HG02852 (cell line): ENCODE results near the gene KHK.
"Not testable (repeated sequence)": the region's sequence is repeated elsewhere in the genome, so short reads cannot be mapped to it uniquely, and the experiment has no call there.

Experiments used
- ATAC-seq: cut with Tn5 transposase; IDR thresholded peaks from one replicate; pipeline ENCODE4 v1.9.1; 2021; ENCODE audit warnings: mild to moderate bottlenecking, moderate library complexity; ENCODE audit not compliant: unreplicated experiment

KHK gene

DNA sequence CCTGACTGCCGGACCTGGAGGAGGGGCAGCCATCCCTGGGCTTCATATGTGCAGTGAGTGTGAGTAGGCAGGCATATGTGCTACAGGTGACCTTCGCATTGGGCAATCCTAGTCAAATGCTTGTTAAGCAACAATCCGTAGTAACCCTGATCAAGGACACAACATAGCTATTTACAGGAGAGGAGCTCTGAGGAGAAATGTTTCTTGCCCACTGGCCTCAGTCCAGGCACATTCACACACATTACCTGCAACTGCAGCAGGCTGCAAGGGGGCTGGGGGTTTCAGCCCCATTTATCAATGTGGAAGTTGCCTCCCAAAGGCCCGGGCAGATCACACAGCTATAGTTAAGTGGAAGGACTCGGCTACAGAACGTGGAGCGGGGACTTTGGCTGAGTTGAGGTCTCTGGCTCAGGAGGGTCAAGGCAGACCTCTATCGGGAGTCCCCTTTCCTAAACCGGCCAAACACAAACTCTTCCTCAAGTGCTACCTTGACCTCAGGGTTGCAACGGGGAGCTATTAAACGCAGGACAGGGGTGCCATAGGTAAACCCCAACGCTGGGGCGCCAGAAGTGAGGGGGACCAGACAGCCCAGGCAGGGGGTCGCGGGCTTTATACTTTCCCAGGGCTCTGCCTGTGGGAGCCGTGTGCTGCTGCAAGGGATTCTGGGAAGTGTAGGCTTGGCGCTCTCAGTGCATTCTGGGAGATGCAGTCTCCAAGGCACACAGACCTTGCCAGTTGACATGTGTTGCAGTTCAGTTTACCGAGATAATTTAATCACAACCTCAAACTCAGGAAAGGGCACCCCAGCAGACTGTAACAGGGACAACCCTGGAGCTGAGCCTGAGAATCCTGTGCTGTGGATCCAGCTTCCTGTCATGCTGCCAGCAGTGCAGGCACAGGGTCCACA, 9.4 kb downstream of the KHK start:
- ATAC-seq = no peak

DNA sequence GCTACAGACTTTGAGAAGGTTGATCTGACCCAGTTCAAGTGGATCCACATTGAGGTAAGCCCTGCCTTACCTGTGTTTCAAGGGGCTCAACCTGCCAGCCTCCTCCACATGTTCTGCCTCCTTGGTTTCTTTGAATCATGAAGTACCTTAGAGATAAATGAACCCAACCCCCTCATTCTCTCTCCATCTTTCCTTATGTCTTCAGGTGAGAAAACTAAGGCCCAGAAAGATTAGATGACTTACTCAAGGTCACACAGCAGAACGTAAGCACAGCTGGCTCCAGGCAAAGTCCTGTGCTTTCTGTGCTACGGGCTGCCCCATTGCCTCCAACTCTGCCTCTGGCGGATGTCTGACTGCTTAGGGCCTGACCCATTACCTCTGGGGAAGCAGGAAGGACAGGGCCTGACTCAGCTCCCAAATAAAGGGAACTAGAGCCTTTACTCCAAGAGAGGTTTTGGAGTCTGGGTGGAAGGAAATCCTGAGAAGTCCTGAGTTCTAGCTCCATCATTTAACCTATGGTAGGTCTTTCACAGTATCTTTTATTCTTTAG, 10.3 kb downstream of the KHK start:
- ATAC-seq = no peak

DNA sequence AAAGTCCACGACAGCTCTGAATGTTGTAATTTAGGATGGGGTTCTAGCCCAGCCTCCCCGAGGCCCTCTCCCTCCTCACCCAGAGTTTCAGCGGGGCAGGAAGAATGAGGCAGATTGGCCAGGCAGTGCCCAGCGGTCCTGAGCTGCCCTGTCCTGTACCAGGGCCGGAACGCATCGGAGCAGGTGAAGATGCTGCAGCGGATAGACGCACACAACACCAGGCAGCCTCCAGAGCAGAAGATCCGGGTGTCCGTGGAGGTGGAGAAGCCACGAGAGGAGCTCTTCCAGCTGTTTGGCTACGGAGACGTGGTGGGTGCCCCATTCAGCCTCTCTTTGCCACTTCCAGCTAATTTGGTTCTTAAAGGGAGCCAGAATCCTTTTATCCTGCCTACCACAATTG, 10.8 kb downstream of the KHK start:
- ATAC-seq = no peak

DNA sequence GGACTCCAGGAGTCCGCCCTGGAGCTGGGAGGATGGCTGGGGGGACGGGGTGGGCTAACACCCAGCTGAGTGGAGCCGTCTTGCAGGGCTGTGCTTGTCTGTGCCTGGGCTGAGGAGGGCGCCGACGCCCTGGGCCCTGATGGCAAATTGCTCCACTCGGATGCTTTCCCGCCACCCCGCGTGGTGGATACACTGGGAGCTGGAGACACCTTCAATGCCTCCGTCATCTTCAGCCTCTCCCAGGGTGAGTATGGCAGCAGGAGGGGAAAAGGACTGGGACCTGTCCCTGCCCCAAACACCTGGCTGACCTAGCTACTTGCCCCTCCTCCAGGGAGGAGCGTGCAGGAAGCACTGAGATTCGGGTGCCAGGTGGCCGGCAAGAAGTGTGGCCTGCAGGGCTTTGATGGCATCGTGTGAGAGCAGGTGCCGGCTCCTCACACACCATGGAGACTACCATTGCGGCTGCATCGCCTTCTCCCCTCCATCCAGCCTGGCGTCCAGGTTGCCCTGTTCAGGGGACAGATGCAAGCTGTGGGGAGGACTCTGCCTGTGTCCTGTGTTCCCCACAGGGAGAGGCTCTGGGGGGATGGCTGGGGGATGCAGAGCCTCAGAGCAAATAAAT, 12.9 kb downstream of the KHK start:
- no peak for ATAC-seq

DNA sequence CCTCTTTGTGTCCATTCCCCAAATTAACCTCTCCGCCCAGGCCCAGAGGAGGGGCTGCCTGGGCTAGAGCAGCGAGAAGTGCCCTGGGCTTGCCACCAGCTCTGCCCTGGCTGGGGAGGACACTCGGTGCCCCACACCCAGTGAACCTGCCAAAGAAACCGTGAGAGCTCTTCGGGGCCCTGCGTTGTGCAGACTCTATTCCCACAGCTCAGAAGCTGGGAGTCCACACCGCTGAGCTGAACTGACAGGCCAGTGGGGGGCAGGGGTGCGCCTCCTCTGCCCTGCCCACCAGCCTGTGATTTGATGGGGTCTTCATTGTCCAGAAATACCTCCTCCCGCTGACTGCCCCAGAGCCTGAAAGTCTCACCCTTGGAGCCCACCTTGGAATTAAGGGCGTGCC, 13.5 kb downstream of the KHK start:
- no peak for ATAC-seq

DNA sequence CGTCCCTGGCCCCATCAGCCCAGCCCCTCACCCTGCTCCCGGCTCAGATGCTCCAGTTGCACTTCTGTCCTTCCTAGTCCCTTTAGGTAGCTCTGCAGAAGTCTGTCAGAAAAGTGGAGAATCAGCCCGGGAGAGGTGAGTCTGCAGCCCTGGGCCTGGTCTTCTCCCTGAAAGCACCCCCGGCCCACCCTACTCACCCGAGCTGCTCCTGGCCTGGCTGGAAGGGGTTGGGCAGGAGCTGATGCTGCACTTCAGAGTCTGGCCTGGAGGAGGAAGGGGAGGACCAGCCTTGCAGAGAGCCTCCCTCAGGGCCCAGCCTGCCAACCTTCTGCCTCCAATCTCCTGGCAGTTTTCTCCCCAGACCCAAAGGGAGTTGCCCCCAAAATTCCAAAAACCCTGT, 15.8 kb downstream of the KHK start:
- no peak for ATAC-seq

DNA sequence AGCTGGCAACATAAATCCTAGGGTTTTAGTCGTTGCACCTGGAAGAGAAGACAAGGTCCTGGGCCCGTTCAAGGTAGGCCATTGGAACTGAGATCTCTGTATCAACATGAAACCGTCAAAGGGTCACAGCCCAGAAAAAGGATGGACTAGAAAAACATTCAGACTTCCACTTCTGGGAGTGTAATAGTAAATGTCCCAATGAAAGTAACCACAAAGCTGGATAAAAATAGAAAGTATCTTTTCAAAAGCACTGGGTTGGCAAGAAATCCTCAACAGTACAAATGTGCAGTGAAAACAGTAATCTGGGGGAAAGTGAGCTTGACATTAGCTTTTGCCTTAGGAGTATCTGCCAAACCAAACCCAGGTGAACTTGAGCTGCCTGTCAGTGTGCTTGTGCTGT, 19.4 kb downstream of the KHK start:
- ATAC-seq = no peak

DNA sequence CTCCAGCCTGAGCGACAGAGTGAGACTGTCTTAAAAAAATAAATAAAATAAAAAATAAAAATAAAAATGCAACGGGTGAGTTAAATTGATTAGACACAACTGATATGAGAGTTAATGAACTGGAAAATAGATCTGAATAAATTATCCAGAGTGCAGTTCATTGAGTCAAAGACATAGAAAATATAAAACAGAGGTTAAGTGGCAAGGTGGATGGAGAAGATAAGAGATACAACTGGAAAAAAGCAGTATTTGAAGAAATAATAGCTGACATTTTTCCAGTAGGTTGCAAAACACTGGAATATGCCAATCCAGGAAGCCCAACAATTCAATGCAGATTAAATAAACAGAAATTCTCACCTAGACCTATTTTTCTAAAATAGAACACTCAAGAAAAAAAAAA, 21.6 kb downstream of the KHK start:
- no peak for ATAC-seq

DNA sequence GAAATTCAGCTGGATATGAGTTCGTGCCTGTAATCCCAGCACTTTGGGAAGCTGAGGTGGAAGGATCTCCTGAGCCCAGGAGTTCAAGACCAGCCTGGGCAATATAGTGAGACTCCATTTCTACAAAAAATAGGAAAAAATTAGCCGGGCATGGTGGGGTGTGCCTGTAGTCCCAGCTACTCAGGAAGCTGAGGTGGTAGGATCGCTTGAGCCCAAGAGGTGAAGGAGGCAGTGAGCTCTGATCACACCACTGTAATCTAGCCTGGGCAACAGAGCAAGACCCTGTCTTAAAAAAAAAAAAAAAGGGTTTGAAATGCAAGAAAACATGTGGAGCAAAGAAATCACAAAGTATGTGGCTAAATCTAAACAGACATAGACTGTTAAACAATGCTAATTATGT, 22.5 kb downstream of the KHK start:
- ATAC-seq = no peak

DNA sequence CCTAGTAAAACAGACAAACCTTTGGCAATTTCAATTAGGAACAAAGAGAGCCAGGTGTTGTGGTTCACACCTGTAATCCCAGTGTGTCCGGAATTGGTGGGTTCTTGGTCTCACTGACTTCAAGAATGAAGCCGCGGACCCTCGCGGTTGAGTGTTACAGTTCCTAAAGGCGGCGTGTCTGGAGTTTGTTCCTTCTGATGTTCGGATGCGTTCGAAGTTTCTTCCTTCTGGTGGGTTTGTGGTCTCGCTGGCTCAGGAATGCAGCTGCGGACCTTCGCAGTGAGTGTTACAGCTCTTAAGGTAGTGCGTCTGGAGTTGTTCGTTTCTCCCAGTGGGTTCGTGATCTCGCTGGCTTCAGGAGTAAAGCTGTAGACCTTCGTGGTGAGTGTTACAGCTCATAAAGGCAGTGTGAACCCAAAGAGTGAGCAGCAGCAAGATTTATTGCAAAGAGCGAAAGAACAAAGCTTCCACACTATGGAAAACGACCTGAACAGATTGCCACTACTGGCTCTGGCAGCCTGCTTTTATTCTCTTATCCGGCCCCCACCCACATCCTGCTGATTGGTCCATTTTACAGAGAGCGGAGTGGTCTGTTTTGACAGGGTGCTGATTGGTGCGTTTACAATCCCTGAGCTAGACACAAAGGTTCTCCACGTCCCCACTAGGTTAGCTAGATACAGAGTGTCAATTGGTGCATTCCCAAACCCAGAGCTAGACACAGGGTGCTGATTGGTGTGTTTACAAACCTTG, 24.2 kb downstream of the KHK start:
- ATAC-seq = not testable (repeated sequence)

DNA sequence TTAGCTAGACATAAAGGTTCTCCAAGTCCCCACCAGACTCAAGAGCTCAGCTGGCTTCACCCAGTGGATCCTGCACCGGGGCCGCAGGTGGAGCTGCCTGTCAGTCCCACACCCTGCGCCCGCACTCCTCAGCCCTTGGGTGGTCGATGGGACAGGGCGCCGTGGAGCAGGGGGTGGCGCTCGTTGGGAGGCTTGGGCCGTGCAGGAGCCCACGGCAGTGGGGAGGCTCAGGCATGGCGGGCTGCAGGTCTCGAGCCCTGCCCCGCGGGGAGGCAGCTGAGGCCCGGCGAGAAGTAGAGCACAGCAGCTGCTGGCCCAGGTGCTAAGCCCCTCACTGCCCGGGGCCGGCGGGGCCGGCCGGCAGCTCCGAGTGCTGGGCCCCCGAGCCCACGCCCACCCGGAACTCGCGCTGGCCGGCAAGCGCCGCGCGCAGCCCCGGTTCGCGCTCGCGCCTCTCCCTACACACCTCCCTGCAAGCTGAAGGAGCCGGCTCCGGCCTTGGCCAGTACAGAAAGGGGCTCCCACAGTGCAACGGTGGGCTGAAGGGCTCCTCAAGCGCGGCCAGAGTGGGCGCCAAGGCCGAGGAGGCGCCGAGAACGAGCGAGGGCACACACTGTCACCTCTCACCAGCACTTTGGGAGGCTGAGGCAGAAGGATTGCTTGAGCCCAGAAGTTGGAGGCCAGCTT, 25.0 kb downstream of the KHK start:
- not testable (repeated sequence) for ATAC-seq

DNA sequence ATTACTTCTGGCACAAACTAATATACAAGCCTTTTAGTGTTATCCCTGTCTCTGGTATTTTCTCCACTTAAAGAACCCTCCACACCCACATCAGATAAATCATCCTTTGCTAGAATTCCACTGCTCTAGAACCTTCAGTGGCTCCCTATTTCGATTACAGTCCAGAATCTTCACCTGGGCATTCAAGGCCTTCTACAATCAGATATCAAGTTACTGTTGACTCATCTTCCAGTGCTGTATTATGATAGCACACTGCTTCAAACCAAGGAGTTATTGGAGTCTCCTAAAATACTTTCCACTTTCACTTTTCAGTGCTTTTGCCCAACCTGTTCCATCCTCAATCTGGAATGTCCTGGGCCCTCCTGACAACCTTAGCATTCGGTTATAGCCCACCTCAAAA, 28.9 kb downstream of the KHK start:
- no peak for ATAC-seq

DNA sequence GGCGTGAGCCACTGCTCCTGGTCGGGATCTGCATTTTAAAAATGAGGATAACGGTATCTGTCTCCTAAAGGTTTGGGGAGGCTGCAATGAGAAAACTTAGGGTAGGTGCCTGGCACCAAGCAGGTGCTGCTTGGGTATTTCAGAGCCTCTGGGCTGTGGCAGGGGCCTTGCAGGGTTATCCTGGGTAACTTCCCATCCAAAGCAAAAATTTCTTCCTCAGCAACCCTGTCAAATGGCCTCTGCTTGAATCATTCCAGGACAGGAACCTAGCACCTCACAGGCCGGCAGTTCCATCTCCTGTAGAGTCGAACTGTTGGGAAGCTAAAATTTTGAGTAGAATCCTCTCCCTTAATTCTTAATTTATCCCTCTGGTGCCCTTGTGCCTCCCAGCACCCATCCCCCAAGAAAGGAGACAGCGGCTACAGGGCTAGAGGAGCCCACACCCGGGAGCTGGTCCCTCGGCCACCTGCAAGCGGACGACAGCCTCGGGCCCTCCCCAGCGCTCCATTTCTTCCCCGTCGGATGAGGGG, 31.5 kb downstream of the KHK start:
- ATAC-seq = no peak

DNA sequence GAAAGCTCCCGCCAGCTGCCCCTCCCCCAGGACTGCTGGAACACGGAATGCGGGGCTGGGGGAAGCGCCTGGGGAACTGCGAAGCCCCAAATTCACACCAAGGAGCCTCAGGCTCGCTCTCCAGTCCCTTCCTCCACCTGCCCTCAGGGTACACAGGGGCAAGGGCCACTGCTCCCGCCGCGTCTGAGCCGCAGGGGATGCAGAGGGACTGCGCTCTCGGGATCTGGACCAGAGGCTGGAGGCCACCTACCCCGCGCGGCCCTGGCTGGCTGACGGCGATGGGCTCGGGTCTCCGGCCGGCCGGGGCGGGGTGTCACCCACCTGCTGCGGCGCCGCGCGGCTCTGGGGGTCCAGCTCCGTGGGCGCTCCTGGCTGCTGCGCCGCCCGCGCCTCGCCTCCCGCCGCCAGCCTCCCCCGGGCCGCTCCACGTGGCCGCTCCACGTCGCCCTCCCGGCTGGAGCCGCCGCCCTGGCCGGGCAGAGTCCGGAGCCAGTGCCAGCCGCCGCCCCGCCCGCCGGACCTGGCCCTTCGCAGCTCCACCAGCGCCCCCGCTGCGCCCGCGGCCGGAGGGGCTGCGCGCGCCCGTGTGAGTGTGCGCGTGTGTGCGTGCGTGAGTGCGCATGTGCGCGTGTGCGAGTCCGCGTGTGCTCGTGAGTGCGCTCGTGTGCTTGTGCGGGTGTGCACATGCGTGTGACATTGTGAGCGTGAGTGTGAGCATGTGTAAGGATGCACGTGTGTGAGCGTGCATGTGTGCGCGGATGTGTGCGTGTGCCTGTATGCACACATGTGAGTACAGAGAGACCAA, 32.2 kb downstream of the KHK start, which contains the start of gene CGREF1:
TSS of gene CGREF1 (minus strand) at position 604 of the 805 bp plus-strand sequence. CDS start 14,762 bp downstream, outside the sequence.
- no peak for ATAC-seq

DNA sequence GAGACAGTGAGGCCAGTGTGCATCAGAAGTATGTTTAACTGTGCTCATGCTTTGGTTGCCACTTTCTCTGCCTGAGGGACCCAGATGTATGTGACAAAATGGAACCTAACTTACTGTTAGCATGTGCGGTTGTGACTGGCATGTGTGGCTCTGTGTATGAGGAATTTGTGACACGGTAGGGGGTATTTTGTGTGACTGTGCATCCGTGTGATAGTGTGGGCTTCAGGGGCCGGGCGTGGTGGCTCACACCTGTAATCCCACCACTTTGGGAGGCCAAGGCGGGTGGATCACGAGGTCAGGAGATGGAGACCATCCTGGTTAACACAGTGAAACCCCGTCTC, 32.7 kb downstream of the KHK start:
- ATAC-seq = not testable (repeated sequence)

DNA sequence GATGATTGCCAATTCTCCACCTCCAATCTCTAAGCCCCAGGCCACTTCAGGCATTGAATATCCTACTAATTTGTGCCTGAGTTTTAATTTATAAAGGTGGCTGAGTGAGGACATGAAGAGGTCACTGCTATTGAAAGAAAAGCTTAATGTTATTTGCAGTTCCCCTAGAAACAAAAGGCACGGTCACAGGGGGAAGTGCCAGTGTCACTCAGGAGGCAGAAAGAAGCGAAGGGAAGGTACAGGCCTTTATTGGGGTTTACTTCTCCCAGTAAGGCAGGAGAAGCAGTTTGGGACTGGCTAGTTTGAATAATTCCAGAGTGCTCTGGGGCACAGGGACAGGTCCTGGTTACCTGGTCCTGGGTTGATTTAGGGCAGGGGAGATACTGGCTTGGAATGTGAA, 35.3 kb downstream of the KHK start:
- no peak for ATAC-seq

DNA sequence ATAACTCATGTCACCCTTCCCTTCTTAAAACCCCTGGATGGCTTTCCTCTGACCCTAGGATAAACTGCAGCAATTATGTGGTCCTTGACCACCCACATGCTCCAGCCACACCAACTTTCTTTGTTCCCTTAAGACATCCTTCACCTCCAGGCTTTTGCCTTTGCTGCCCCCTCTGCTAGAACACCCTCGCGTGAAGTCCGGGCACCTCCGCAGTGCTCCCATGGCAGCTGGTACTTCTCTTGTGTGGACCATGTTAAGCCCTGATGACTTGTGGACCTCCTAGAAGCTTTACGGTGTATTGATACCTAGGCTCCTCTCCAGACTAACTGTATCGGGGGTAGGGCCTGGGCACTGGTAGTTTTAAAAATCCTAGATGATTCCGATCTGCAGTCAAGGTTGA, 36.2 kb downstream of the KHK start:
- no peak for ATAC-seq

DNA sequence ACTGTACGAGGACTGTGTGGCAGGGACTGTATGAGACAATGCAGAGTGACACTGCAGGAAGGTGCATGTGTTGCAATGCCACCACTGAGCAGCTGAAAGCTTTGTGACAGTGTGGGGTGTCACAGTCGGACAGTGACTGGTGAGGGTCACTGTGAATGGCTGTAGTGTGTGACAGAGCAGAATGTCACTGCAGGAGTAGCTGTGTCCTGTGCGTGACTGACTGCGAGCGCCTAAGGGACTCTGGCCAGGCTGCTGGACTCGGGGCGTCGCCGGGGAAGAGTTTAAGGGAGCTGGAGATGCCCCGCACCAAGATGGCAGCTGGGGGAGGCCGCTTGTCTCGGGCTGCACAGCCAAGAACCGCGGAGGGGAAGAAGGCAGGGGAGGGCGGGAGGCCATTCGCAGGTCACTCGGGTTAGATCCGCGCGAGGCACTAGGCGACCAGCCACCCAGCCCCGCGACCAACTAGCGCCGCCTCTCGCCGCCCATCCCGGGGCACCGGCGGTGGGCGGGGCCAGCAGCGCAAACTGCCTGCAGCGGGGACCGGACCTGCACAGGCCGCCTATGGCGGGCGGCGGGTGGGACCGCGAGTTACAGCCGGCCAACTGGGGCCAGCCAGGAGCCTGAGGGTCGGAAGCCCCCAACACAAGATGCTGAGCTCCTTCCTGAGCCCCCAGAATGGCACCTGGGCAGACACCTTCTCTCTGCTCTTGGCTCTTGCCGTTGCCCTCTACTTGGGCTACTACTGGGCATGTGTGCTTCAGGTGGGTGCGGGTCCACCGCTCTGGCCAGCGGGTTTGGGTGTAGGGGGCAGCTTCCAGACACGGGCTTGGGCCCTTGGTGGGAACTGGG, 37.0 kb downstream of the KHK start, which contains the start of gene ABHD1:
TSS of gene ABHD1 (plus strand) at position 514 of the 849 bp plus-strand sequence. CDS start at position 648, 134 bp downstream.
- ATAC-seq = no peak

DNA sequence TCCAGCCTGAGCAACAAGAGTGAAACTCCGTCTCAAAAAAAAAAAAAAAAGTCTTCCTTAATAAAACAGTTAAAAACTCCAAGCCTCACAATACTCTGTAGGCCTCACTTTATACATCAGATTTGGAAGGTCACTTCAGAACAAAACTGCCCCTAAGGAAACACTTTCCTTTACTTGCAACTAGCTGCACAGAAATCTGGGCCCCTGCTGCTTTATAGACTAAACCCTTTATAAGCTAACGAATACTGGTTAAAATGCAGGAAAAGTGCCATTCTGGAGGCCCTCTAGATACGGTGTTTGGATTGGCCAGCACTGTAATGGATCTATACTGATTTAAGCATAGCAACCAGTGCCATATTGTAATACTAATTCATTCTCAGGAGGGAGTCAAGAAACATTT, 38.5 kb downstream of the KHK start:
- ATAC-seq = no peak
